Astrocyte of the cerebellum (primary cell): ENCODE results near the gene HLF.

Source experiments
- DNase-seq: peaks from one replicate; pipeline ENCODE4 v3.0.0-alpha.2; 2011; ENCODE audit warnings: low read depth
- H3K4me3 ChIP-seq: 2 replicates; pipeline ENCODE4 v1.5.1; 2011; ENCODE audit warnings: mild to moderate bottlenecking, low read depth, low read length, moderate library complexity
- in situ Hi-C: cut with HindIII; loops from 2 replicates; pipeline ENCODE4 v1.10.0; 2017; ENCODE audit warnings: low sequenced_read_pairs
- TF ChIP-seq, protein P1 (sequence below): IDR thresholded peaks from 2 replicates; pipeline ENCODE4 v1.5.1; 2012; ENCODE audit warnings: low read length, low read depth, moderate library complexity, mild to moderate bottlenecking; ENCODE audit errors: missing control alignments

HLF gene

GRCh38 chr17:55312852-55313251 lies 48.1 kb downstream of the HLF start:
- H3K4me3 ChIP-seq: no peak overlapping the region
- TF ChIP-seq, protein P1, sequence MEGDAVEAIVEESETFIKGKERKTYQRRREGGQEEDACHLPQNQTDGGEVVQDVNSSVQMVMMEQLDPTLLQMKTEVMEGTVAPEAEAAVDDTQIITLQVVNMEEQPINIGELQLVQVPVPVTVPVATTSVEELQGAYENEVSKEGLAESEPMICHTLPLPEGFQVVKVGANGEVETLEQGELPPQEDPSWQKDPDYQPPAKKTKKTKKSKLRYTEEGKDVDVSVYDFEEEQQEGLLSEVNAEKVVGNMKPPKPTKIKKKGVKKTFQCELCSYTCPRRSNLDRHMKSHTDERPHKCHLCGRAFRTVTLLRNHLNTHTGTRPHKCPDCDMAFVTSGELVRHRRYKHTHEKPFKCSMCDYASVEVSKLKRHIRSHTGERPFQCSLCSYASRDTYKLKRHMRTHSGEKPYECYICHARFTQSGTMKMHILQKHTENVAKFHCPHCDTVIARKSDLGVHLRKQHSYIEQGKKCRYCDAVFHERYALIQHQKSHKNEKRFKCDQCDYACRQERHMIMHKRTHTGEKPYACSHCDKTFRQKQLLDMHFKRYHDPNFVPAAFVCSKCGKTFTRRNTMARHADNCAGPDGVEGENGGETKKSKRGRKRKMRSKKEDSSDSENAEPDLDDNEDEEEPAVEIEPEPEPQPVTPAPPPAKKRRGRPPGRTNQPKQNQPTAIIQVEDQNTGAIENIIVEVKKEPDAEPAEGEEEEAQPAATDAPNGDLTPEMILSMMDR: no peak
- in situ Hi-C loops: loop anchor here (25.0 kb wide), 1 partner anchor 199 kb away; the partner anchor contains the start of gene SMIM36
- no peak for DNase-seq

GRCh38 chr17:55314061-55314783 lies 49.5 kb downstream of the HLF start:
- in situ Hi-C loops: loop anchor here (25.0 kb wide), 1 partner anchor 198 kb away; the partner anchor contains the start of gene SMIM36
- no peak overlapping the region for H3K4me3 ChIP-seq
- no peak for DNase-seq
- TF ChIP-seq, protein P1: no peak

DNA sequence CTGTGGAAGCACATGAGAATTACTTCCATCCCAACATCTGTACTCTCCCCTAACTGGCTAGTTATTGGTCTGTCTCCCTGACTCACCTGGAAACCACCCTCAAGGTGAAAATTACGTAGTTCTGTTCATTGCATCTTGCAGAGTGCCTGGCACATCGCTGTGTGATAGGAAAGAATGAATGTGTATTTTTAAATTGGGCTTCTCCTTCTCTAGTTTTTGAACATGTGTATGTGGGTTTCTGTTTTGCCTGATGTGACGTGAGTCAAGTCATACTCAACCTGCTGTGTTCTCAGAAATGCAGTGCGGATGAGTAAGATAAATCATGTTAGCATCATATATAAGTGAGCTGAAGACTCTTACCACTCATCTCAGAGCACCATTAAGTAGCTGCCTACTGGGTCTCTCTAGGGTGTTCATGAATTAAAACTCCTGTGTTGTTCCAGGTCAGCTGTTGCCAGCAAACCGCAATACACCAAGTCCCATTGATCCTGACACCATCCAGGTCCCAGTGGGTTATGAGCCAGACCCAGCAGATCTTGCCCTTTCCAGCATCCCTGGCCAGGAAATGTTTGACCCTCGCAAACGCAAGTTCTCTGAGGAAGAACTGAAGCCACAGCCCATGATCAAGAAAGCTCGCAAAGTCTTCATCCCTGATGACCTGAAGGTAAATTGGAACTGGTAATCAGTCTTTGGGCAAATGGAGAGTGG lies 50.2 kb downstream of the HLF start:
- no peak overlapping the region for H3K4me3 ChIP-seq
- in situ Hi-C loops: loop anchor here (25.0 kb wide), 1 partner anchor 197 kb away; the partner anchor contains the start of gene SMIM36
- DNase-seq: no peak
- TF ChIP-seq, protein P1: no peak

- H3K4me3 ChIP-seq: no peak overlapping the region
- TF ChIP-seq, protein P1: no peak
- no peak for DNase-seq
- in situ Hi-C loops: loop anchor here (25.0 kb wide), 1 partner anchor 196 kb away; the partner anchor contains the start of gene SMIM36
These were observed 51.7 kb downstream of the HLF start for GRCh38 chr17:55316499-55316898.

- no peak for DNase-seq
- in situ Hi-C loops: loop anchor here (25.0 kb wide), 1 partner anchor 195 kb away; the partner anchor contains the start of gene SMIM36
- TF ChIP-seq, protein P1: no peak
- no peak overlapping the region for H3K4me3 ChIP-seq
These were observed 52.5 kb downstream of the HLF start for GRCh38 chr17:55317284-55317683.

DNA sequence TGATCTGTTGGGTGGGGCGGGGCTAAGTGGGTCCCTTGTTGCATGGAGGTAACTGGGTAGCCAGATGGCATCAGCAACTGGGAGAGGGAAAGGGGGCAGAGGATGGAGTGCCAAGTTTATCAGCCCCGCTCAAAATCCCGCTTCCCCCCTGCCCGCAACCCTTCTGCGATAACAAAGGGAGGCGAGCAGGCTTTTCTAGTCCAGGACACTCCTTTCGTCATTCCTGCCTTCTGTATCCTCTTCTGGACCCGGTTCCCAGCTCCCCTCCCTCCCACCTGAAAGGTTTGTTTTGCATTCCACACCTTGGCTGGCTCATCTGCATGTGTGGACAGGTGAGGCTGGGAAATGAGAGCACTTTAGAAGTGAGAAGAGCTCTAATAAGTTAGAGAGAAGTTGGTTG lies 53.3 kb downstream of the HLF start:
- TF ChIP-seq, protein P1: no peak
- no peak overlapping the region for H3K4me3 ChIP-seq
- in situ Hi-C loops: loop anchor here (25.0 kb wide), 1 partner anchor 194 kb away; the partner anchor contains the start of gene SMIM36
- no peak for DNase-seq
